AG04450 (cell line): ENCODE data around the gene KIF25. TPM values are rescaled to one million over a fixed set of nuclear protein-coding genes. Genes with fewer than 3 reads are reported as not detected.
A peak's percentile ranks its signal among the peaks of the same experiment; 100 is the strongest.

Source experiments
- CTCF ChIA-PET: fragments of 300-600, 350-600 bp; formaldehyde crosslinking; extraction: SDS; loops from one replicate; lab custom pipeline; 2022; ENCODE audit warnings: antibody characterized with exemption, inconsistent platforms; lab: Charles Lee
- POLR2A ChIA-PET: fragments of 350-600 bp; formaldehyde crosslinking; extraction: SDS; loops from one replicate; lab custom pipeline; 2021; ENCODE audit warnings: antibody characterized with exemption, inconsistent platforms; lab: Yijun Ruan, JAX
- DNase-seq: peaks from one replicate; pipeline ENCODE4 v3.0.0-alpha.2; 2011; ENCODE audit warnings: low read depth, low spot score
- H3K27ac ChIP-seq: one replicate; pipeline ENCODE4 v1.5.1; 2012; ENCODE audit warnings: low read depth, low read length, control low read depth
- H3K27me3 ChIP-seq: one replicate; pipeline ENCODE4 v1.6.0; 2012; ENCODE audit warnings: low read length; ENCODE audit not compliant: control insufficient read depth, insufficient read depth
- H3K4me3 ChIP-seq: 2 replicates; pipeline ENCODE4 v1.5.1; 2011; ENCODE audit warnings: mild to moderate bottlenecking, low read depth, low read length, control low read depth
- H3K9me3 ChIP-seq: 2 replicates; pipeline ENCODE4 v1.5.1; 2012; ENCODE audit warnings: low read length; ENCODE audit not compliant: control insufficient read depth, insufficient read depth
- CTCF ChIP-seq: IDR thresholded peaks from 2 replicates; pipeline ENCODE4 v1.5.1; 2011; ENCODE audit warnings: low read depth, low read length, control low read depth, inconsistent platforms
- polyA plus RNA-seq: library from polyadenylated mRNA; depleted of rRNA; stranded (reverse); fragments of >200 nt; gene quantifications from 2 replicates; pipeline ENCODE4 v1.2.3, GENCODE V29; 2011

The KIF25 gene
- polyA plus RNA-seq, 1 experiment: not detected

DNA sequence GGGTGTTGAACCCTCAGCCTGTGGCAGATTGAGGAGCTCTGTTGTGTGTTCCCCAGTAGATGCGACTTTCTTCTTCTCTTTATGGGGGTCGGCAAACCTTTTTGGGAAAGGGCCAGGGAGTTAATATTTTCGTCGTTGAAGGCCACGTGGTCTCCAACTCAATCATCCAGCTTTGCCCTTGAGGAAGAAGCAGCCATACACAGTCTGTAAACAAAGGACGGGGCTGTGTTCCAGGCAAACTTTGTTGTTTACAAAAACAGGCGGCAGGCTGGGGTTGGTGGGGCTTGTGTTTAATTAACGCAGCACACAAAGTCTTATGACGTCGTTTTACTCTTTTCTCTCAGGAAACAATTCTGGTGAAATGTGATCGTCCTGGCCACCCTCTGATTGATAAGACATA is 20.2 kb downstream of the KIF25 start:
- H3K27ac ChIP-seq: no peak overlapping the region
- H3K9me3 ChIP-seq: peaks cover 33% of the 10 kb centered on the region
- peaks cover 23% of the 10 kb centered on the region for H3K27me3 ChIP-seq
- no peak overlapping the region for H3K4me3 ChIP-seq
- POLR2A ChIA-PET: no interaction called here
- no peak for DNase-seq
- CTCF ChIA-PET: no interaction called here
- TF ChIP-seq CTCF: no peak

- H3K4me3 ChIP-seq: no peak overlapping the region
- H3K27me3 ChIP-seq: peaks cover 21% of the 10 kb centered on the region
- no peak for DNase-seq
- peaks cover 24% of the 10 kb centered on the region for H3K9me3 ChIP-seq
- H3K27ac ChIP-seq: no peak overlapping the region
- ChIA-PET CTCF (no interaction called here), POLR2A (no interaction called here)
- TF ChIP-seq CTCF: no peak
Measured at GRCh38 chr6:168018664-168019063, 21.2 kb downstream of the KIF25 start.

GRCh38 chr6:168020242-168020641 is 22.8 kb downstream of the KIF25 start:
- ChIA-PET POLR2A (no interaction called here), CTCF (interaction anchor here (1.4 kb wide), 1 partner anchor 12 kb away, joined by 7 read pairs; no protein-coding TSS in a partner anchor)
- DNase-seq: no peak
- Histone ChIP-seq H3K9me3 (peaks cover 24% of the 10 kb centered on the region), H3K27ac (no peak overlapping the region), H3K4me3 (no peak overlapping the region), H3K27me3 (peaks cover 19% of the 10 kb centered on the region)
- TF ChIP-seq CTCF: no peak

GRCh38 chr6:168021581-168021980 is 24.1 kb downstream of the KIF25 start:
- H3K4me3 ChIP-seq: no peak overlapping the region
- ChIA-PET CTCF (no interaction called here), POLR2A (interaction anchor here (0.6 kb wide), 1 partner anchor 19 kb away, joined by 3 read pairs; no protein-coding TSS in a partner anchor)
- no peak for TF ChIP-seq CTCF
- H3K27me3 ChIP-seq: peaks cover 12% of the 10 kb centered on the region
- DNase-seq: no peak
- peaks cover 16% of the 10 kb centered on the region for H3K9me3 ChIP-seq
- H3K27ac ChIP-seq: peak overlapping the region; percentile 11

GRCh38 chr6:168022488-168023321 is 25.2 kb downstream of the KIF25 start:
- no peak for TF ChIP-seq CTCF
- Histone ChIP-seq H3K9me3 (peaks cover 15% of the 10 kb centered on the region), H3K27ac (no peak overlapping the region), H3K4me3 (no peak overlapping the region), H3K27me3 (peaks cover 5% of the 10 kb centered on the region)
- POLR2A ChIA-PET: no interaction called here
- CTCF ChIA-PET: no interaction called here
- DNase-seq: no peak
